HG03354 (cell line): ENCODE data around the gene WBP1L.
"Not testable (repeated sequence)": the region's sequence is repeated elsewhere in the genome, so short reads cannot be mapped to it uniquely, and the experiment has no call there.

ENCODE experiments used
- ATAC-seq: cut with Tn5 transposase; IDR thresholded peaks from one replicate; pipeline ENCODE4 v1.9.1; 2021; ENCODE audit warnings: mild to moderate bottlenecking; ENCODE audit not compliant: unreplicated experiment, poor library complexity, severe bottlenecking

The WBP1L gene

GRCh38 chr10:102743588-102744373, at the start of gene WBP1L:
Gene WBP1L, plus strand, starts transcription at chr10:102743948. Its CDS starts 106 bp downstream, at chr10:102744054.
- ATAC-seq, result peak; percentile 98

DNA sequence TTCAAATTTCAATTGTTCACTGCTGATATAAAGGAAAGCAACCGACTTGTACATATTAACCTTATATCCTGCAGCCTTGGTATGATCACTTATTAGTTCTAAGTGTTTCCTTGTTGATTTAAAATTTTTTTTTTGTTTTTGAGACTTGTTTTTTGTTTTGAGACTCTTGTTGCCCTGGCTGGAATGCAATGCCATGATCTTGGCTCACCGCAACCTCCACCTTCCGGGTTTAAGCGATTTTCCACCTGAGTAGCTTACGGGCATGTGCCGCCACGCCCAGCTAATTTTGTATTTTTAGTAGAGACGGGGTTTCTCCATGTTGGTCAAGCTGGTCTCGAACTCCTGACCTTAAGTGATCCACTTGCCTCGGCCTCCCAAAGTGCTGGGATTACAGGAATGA, 48.3 kb upstream of the WBP1L start:
- not testable (repeated sequence) for ATAC-seq

- ATAC-seq, result no peak
Observed at GRCh38 chr10:102696736-102697135, 47.0 kb upstream of the WBP1L start.

DNA sequence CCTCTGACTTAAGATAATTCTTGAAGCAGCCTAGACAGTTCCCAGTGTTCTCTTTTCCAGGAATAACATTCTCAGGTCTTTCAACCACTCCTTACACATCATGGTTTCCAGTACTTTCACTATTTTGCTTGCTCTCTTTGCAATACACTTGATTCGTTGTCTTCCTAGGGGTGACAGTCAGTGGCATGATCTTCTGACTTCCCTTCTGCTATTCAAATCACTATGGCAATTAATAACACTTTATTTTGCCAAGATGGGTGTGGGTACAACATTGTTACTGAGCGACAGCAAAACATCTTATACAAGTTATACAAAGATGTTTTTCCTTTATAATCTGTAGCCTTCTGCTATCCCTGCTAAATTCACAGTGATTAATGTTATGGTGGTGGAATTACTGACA, 44.9 kb upstream of the WBP1L start:
- no peak for ATAC-seq

DNA sequence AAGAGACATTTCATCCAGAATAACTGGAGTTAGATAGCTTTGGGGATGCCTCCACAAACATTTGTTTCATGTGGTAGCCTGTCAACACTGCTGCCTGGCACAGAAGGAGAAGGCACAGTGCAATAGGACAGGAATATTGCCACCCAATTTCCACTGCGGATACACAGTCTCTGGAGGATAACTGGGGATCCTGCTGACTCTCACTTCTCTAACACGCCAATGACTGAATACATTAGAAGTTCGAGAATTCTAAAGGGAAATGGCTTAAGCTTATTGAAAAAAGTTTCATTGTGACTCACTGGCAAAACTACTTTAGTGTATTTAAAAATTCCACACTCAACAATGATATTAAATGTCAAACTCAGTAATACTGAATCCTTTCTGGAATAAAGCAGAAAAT, 42.5 kb upstream of the WBP1L start:
- ATAC-seq, result no peak

- ATAC-seq, result no peak
Observed at GRCh38 chr10:102701796-102702195, 42.0 kb upstream of the WBP1L start.

GRCh38 chr10:102702742-102703141, 41.0 kb upstream of the WBP1L start:
- no peak for ATAC-seq

DNA sequence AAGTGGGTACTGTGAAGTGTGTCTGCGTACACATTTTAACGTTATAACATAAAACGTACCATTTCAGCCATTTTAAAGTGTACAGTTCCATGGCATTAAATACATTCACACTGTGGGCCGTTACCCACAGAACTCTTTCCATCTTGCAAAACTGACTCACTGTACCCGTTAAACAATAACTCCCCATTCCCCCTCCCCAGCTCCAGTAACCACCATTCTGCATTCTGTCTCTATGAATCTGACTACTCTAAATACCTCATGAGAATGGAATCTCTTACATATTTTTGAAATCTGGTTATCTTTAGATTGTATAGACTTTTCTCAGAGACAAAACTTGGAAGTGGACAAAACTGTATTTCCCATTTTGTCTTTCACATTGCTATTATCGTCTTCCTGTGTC, 38.8 kb upstream of the WBP1L start:
- ATAC-seq, result no peak

GRCh38 chr10:102705531-102705930, 38.2 kb upstream of the WBP1L start:
- ATAC-seq, result no peak

DNA sequence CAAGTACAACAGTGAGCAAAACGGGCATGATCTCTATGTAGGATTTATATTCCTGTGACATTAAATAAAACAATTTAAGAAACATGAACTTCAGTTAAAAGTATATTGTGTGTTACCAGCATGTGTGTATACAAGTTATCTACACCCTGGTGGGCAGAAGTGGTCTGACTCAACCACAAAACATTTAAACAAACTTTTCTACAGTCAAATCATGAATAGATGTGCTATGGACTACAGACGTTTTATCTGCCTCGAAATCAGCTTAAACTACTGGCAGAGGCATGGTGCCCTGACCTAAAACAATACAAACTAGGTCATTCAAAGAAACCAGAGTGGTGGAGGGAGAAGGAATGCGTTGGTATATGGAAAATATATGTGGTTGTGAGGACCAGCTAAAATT, 33.1 kb upstream of the WBP1L start:
- no peak for ATAC-seq

GRCh38 chr10:102712089-102712488, 31.7 kb upstream of the WBP1L start:
- no peak for ATAC-seq

- ATAC-seq, result no peak
Observed at GRCh38 chr10:102712843-102713538, 30.8 kb upstream of the WBP1L start.

- peak; percentile 57 for ATAC-seq
Observed at GRCh38 chr10:102713539-102713813, 30.3 kb upstream of the WBP1L start.

- ATAC-seq, result peak; percentile 80
Observed at GRCh38 chr10:102713814-102714620, 29.7 kb upstream of the WBP1L start, which contains the start of gene ARL3. Gene ARL3, minus strand, starts transcription at chr10:102714397. Its CDS starts 122 bp downstream, at chr10:102714275.

DNA sequence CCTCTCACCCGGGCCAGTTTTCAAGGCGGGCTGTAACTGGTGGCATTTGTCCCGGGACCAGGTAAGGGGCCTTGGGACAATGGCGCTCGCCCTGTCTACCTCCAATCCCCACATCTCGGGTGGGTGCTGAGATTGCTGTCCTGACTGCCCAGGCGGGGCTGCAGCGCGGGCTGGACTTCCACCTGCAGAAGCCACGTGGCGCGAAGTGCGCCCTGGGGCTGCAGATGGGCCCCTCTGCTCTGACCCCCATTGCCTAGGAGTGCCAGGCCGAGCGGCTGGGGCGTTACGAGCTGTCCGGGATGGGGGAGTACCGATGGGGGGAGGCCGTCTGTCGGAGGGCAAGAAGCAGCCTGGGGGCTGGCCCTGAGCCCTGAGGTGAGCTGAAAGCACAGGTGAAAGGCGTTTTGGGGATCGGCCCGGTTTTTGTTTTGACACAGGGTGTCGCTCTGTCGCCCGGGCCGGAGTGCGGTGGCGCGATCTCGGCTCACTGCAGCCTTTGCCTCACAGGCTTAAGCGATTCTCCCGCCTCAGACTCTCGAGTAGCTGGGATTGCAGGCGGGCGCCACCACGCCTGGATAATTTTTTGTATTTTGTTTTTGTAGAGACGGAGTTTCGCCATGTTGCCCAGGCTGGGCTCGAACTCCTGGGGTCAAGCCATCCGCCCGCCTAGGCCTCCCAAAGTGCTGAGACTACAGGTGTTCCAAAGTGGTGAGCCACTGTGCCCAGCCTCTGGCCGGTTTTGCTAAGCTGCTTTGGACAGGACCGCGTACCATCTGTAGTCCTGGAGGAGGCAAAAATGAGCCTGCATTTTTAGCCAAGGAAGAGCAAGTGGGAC, 28.9 kb upstream of the WBP1L start, which contains the start of gene SFXN2:
TSS of gene SFXN2 (plus strand) at position 16 of the 835 bp plus-strand sequence. CDS start 12,001 bp downstream, outside the sequence.
- ATAC-seq, result peak; percentile 27

DNA sequence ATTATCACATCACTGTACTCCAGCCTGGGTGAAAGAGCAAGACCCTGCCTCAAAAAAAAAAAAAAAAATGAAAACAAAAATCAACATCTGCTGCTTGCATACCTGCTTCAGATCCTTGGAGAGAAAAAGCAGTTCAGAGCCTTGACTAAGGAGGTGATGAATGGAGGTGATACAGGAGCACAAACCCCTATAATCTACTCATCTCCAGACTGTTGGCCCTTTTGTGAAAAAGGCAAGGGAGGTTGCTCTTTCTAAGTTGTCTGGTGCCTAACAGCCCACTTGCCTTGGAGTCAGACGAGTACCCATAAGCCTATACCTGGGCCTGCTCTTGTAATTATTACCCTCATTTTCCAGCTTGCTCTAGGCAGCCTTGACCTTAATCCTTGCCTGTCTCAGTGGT, 27.9 kb upstream of the WBP1L start:
- ATAC-seq, result no peak

DNA sequence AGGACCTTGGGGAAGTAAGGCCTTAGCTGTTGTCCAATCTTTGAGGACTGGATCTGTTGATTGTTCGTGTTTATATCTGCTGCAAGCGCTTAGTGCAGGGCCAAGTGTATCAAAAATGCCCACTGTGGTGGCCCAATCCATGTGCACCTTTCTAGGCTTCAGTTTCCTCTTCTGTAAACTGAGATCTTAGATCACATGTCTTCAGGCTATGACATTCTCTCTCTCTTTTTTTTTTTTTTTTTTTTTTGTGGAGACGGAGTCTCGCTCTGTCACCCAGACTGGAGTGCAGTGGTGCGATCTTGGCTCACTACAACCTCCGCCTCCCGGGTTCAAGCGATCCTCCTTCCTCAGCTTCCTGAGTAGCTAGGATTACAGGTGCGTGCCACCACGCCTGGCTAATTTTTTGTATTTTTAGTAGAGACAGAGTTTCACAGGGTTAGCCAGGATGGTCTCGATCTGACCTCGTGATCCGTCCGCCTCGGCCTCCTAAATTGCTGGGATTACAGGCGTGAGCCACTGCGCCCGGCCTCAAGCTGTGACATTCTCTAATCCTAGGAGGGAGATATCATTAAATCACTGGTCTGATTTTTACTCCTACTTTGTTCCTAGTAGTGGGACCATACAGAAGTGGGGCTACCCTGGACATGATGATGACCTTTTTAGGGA, 26.7 kb upstream of the WBP1L start:
- ATAC-seq, result not testable (repeated sequence)

- ATAC-seq, result no peak
Observed at GRCh38 chr10:102718220-102718619, 25.5 kb upstream of the WBP1L start.

DNA sequence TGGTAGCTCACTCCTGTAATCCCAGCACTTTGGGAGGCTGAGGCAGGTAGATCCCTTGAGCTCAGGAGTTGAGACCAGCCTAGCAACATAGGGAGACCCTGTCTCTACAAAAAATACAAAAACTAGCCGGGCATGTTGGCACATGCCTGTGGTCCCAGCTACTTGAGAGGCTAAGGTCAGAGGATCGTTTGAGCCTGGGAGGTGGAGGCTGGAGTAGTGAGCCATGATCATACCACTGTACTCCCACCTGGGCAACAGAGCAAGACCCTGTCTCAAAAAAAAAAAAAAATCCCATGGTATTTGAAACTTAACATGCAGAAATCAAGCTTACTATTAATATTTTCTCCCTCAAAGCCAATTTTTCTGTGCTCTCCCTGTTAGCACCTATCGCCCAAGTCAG, 23.4 kb upstream of the WBP1L start:
- ATAC-seq, result no peak
